ENCODE measurements around the gene NIM1K. TPM values are rescaled to one million over a fixed set of nuclear protein-coding genes. Genes with fewer than 3 reads are reported as not detected.

Gene NIM1K
- total RNA-seq, 5 donors from 2014 or later (not counting 1 experiment from before 2014, with no cell fraction given): 0.41 to 0.89 (median 0.73) TPM; not detected in 1

DNA sequence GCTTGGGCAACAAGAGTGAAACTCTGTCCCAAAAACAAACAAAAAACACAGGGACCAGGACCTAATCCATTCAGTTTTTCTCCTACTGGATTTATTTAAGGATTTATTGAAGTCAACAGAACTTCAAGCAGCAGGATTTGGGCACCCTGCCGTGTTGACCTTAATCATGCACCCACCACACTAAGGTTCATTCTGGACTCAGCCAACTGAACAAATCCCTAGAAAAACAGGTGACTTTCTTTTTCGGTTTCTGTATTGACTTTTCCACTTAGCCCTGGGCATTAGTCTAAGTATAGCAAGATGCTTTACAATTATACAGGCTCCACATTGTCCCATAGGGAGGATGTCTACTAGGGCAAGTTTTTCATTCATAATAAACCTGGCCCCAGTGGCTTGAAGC is 41.3 kb upstream of the NIM1K start:
- CTCF ChIA-PET: no interaction called here
- no peaks in the 10 kb centered on the region for H3K27me3 ChIP-seq (replicated peaks in 1 of 2; ENCODE audit: control insufficient read depth in 2 of 2, extremely low read depth in 1 of 2, insufficient read depth in 2 of 2, low read length in 1 of 2)
- H3K27ac ChIP-seq (ENCODE audit: low read length): no peak overlapping the region
- H3K4me1 ChIP-seq (ENCODE audit: control insufficient read depth in 1 of 2, extremely low read depth in 1 of 2, insufficient read depth in 2 of 2, low read length in 2 of 2): peaks cover 0 to 3% of the 10 kb centered on the region in 2 experiments
- H3K9me3 ChIP-seq: no peaks in the 10 kb centered on the region
- peaks cover 35% of the 10 kb centered on the region for H3K36me3 Mint-ChIP-seq
- no peaks in the 10 kb centered on the region for H3K27me3 Mint-ChIP-seq
- no peak overlapping the region for H3K27ac Mint-ChIP-seq
- H3K36me3 ChIP-seq (ENCODE audit: control insufficient read depth in 2 of 2, extremely low read depth in 1 of 2, insufficient read depth in 1 of 2, low read length in 1 of 2): peaks cover 2 to 45% of the 10 kb centered on the region in 2 donors
- H3K9me3 Mint-ChIP-seq: no peaks in the 10 kb centered on the region
- H3K4me1 Mint-ChIP-seq: peaks cover 14 to 24% (median 19%) of the 10 kb centered on the region in 3 donors
- no CpG with 5 or more reads among the region's 2 CpGs for WGBS (ENCODE audit: insufficient coverage)
- ATAC-seq (replicated peaks in 1 of 4) (no peak), DNase-seq (no peak)
- no peak overlapping the region for H3K4me3 Mint-ChIP-seq
- POLR2A ChIA-PET: no interaction called here
- H3K4me3 ChIP-seq (ENCODE audit: control insufficient read depth in 1 of 2, extremely low read depth in 1 of 2, low read length in 1 of 2): no peak overlapping the region

DNA sequence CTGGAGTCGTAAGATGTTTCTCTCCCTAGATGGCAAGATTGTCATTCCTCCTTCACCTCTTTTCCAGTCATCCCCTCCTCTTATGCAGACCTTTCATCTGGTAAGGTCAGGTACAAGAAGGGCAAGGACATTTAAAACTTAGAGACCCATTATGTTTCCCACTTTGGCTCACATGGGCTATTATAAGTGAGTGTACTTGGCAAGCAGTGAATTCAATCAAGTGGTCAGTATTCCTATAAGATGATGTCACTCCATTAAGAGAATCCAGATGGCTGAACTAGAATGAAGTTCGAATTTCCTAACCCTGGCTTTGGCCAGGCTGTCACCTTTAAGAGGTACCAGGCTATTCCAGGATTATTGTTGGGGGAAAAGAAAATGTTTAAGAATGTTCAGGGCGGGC is 39.1 kb upstream of the NIM1K start:
- Mint-ChIP-seq H3K36me3 (peaks cover 42% of the 10 kb centered on the region), H3K9me3 (no peaks in the 10 kb centered on the region), H3K4me3 (no peak overlapping the region), H3K4me1 (peaks cover 16 to 32% (median 21%) of the 10 kb centered on the region in 3 donors), H3K27ac (no peak overlapping the region), H3K27me3 (no peaks in the 10 kb centered on the region)
- H3K27me3 ChIP-seq (replicated peaks in 1 of 2; ENCODE audit: control insufficient read depth in 2 of 2, extremely low read depth in 1 of 2, insufficient read depth in 2 of 2, low read length in 1 of 2): no peaks in the 10 kb centered on the region
- no peak for ATAC-seq (replicated peaks in 1 of 4)
- H3K36me3 ChIP-seq (ENCODE audit: control insufficient read depth in 2 of 2, extremely low read depth in 1 of 2, insufficient read depth in 1 of 2, low read length in 1 of 2): peaks cover 2 to 41% of the 10 kb centered on the region in 2 donors
- CTCF ChIA-PET: no interaction called here
- H3K9me3 ChIP-seq: no peaks in the 10 kb centered on the region
- no CpG with 5 or more reads among the region's 3 CpGs for WGBS (ENCODE audit: insufficient coverage)
- POLR2A ChIA-PET: no interaction called here
- no peak for DNase-seq
- peaks cover 0 to 3% of the 10 kb centered on the region in 2 experiments for H3K4me1 ChIP-seq (ENCODE audit: control insufficient read depth in 1 of 2, extremely low read depth in 1 of 2, insufficient read depth in 2 of 2, low read length in 2 of 2)
- no peak overlapping the region for H3K4me3 ChIP-seq (ENCODE audit: control insufficient read depth in 1 of 2, extremely low read depth in 1 of 2, low read length in 1 of 2)
- H3K27ac ChIP-seq (ENCODE audit: low read length): no peak overlapping the region

DNA sequence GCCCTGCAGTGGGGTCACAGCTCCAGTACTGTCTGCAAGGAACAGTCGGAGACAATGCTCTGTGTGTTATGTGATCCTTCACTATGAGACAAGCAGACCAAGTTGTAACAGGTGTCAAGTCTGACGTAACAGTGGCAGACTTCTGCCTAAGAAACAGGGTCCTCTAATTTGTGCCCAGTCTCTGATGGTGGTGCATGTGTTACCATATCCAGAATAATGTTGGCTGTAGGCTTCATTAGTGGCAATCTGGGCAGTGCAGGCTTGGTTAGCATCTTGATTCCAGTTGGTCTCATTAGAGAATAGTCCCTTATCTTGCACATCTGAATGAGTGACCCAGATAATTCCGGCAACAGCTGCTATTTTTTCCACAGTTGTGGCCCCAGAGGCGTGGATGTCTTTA is 37.6 kb upstream of the NIM1K start:
- Histone ChIP-seq H3K27me3 (replicated peaks in 1 of 2; ENCODE audit: control insufficient read depth in 2 of 2, extremely low read depth in 1 of 2, insufficient read depth in 2 of 2, low read length in 1 of 2) (no peaks in the 10 kb centered on the region), H3K4me3 (ENCODE audit: control insufficient read depth in 1 of 2, extremely low read depth in 1 of 2, low read length in 1 of 2) (no peak overlapping the region), H3K9me3 (no peaks in the 10 kb centered on the region), H3K27ac (ENCODE audit: low read length) (no peak overlapping the region), H3K36me3 (ENCODE audit: control insufficient read depth in 2 of 2, extremely low read depth in 1 of 2, insufficient read depth in 1 of 2, low read length in 1 of 2) (peaks cover 2 to 36% of the 10 kb centered on the region in 2 donors), H3K4me1 (ENCODE audit: control insufficient read depth in 1 of 2, extremely low read depth in 1 of 2, insufficient read depth in 2 of 2, low read length in 2 of 2) (peaks cover 0 to 3% of the 10 kb centered on the region in 2 experiments)
- ATAC-seq (replicated peaks in 1 of 4): no peak
- 93% methylated on average over 3 of the region's 4 CpGs for WGBS (ENCODE audit: insufficient coverage)
- no peaks in the 10 kb centered on the region for H3K9me3 Mint-ChIP-seq
- ChIA-PET CTCF (no interaction called here), POLR2A (interaction anchor here in 1 of 2 donors (1.1 kb wide), 1 partner anchor 10 kb away, joined by 7 read pairs; no protein-coding TSS in a partner anchor)
- peaks cover 11 to 32% (median 18%) of the 10 kb centered on the region in 3 donors for H3K4me1 Mint-ChIP-seq
- peaks cover 39% of the 10 kb centered on the region for H3K36me3 Mint-ChIP-seq
- H3K4me3 Mint-ChIP-seq: no peak overlapping the region
- H3K27ac Mint-ChIP-seq: peak overlapping the region in 1 of 2 donors; percentile 34
- no peaks in the 10 kb centered on the region for H3K27me3 Mint-ChIP-seq
- DNase-seq: no peak

DNA sequence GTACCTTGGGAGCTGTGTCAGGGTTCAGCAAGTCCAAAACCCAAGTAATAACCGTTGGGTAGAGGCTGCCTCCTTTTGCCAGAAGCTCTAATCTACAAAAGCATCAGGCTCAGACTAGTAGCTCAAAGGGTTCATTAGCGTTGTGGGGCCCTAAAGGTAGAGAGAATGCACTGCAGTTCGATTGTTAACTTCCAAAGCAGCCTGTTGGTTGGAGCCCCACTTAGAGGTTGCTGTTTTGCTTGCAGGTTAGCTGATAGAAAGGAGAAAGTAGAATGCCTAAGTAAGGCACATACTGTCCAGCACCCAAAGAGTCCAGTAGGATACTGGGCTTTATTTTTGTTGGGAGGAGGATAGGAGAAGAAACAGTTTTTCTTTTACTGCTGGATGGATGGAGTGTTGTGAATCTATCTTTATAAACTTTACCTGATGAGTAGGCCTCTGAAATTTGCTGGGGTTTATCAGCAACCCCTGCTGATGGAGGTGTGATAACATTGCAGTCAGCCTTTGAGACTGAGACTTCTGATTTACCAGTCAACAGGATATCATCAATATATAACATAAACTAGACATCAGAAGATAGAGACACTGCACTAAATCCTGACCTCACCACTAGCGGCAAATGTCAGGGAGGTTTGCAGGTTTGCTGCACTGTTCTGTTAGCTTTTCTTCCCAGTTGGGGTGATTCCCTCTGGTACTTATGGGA is 36.5 kb upstream of the NIM1K start:
- CTCF ChIA-PET: interaction anchor here in 1 of 2 donors (0.7 kb wide), 1 partner anchor 12 kb away, joined by 7 read pairs; no protein-coding TSS in a partner anchor

DNA sequence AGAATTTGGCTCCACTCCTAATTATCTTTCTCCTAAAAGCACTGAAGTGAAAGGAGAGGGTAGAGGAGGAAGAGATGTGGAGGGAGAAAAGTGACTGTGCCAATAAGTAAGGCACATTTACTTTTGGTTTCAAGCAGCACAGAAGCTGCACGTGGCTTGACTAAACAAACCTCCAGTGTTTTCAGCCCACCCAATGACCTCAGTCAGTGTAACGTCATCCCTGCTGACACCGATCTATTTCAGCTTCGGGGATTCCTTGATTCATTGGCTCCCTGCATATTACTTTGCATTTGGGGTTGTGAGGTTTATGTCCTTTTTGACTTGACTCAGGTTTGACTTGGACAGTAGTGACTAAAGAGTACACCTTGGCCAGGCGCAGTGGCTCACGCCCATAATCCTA is 35.6 kb upstream of the NIM1K start:
- ChIA-PET POLR2A (interaction anchor here in 1 of 2 donors (0.6 kb wide), 1 partner anchor 99 kb away, joined by 3 read pairs; no protein-coding TSS in a partner anchor), CTCF (interaction anchor here in 1 of 2 donors (0.6 kb wide), 1 partner anchor 69 kb away, joined by 7 read pairs; no protein-coding TSS in a partner anchor)

More for the DNA sequence above, 36.5 kb upstream of the NIM1K start:
- no peaks in the 10 kb centered on the region for H3K27me3 Mint-ChIP-seq
- H3K27ac Mint-ChIP-seq: no peak overlapping the region
- Histone ChIP-seq H3K36me3 (ENCODE audit: control insufficient read depth in 2 of 2, extremely low read depth in 1 of 2, insufficient read depth in 1 of 2, low read length in 1 of 2) (peaks cover 2 to 27% of the 10 kb centered on the region in 2 donors), H3K4me3 (ENCODE audit: control insufficient read depth in 1 of 2, extremely low read depth in 1 of 2, low read length in 1 of 2) (no peak overlapping the region), H3K9me3 (no peaks in the 10 kb centered on the region), H3K27ac (ENCODE audit: low read length) (no peak overlapping the region), H3K27me3 (replicated peaks in 1 of 2; ENCODE audit: control insufficient read depth in 2 of 2, extremely low read depth in 1 of 2, insufficient read depth in 2 of 2, low read length in 1 of 2) (no peaks in the 10 kb centered on the region), H3K4me1 (ENCODE audit: control insufficient read depth in 1 of 2, extremely low read depth in 1 of 2, insufficient read depth in 2 of 2, low read length in 2 of 2) (peaks cover 0 to 3% of the 10 kb centered on the region in 2 experiments)
- WGBS (ENCODE audit: insufficient coverage): 88% methylated on average over 3 of the region's 4 CpGs
- H3K9me3 Mint-ChIP-seq: no peaks in the 10 kb centered on the region
- no peak overlapping the region for H3K4me3 Mint-ChIP-seq
- peaks cover 36% of the 10 kb centered on the region for H3K36me3 Mint-ChIP-seq
- POLR2A ChIA-PET: interaction anchor here in 1 of 2 donors (1.1 kb wide), 1 partner anchor 11 kb away, joined by 7 read pairs; no protein-coding TSS in a partner anchor
- DNase-seq (no peak), ATAC-seq (replicated peaks in 1 of 4) (no peak)
- peaks cover 18 to 34% (median 22%) of the 10 kb centered on the region in 3 donors for H3K4me1 Mint-ChIP-seq

DNA sequence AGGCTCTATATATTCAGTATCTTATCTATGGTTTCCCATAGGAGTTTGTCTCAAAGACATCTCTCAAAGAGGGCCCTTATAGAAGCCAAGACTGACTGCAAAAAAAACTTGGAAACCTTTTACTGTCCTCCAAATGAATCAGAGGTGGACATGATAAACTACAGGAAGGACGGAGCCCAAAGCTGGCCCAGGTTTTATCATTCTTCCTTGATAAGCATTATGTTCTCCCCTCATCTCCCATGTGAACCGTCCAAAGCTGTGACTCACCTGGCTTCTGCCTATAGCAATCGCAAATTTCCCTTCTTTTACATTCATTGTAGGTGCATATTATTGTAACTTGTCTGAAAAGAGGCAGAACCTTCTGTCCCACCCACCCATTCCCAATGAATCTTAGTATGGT is 35.0 kb upstream of the NIM1K start:
- Mint-ChIP-seq H3K4me1 (peaks cover 29 to 46% (median 33%) of the 10 kb centered on the region in 3 donors), H3K4me3 (no peak overlapping the region), H3K27me3 (no peaks in the 10 kb centered on the region), H3K9me3 (no peaks in the 10 kb centered on the region), H3K36me3 (peaks cover 41% of the 10 kb centered on the region), H3K27ac (no peak overlapping the region)
- ChIA-PET CTCF (no interaction called here), POLR2A (interaction anchor here in 1 of 2 donors (0.6 kb wide), 1 partner anchor 99 kb away, joined by 3 read pairs; no protein-coding TSS in a partner anchor)
- no peaks in the 10 kb centered on the region for H3K27me3 ChIP-seq (replicated peaks in 1 of 2; ENCODE audit: control insufficient read depth in 2 of 2, extremely low read depth in 1 of 2, insufficient read depth in 2 of 2, low read length in 1 of 2)
- DNase-seq: no peak
- H3K4me1 ChIP-seq (ENCODE audit: control insufficient read depth in 1 of 2, extremely low read depth in 1 of 2, insufficient read depth in 2 of 2, low read length in 2 of 2): peaks cover 3% of the 10 kb centered on the region in 2 experiments
- H3K9me3 ChIP-seq: no peaks in the 10 kb centered on the region
- H3K4me3 ChIP-seq (ENCODE audit: control insufficient read depth in 1 of 2, extremely low read depth in 1 of 2, low read length in 1 of 2): no peak overlapping the region
- ATAC-seq (replicated peaks in 1 of 4): no peak
- 100% methylated on average over 1 of the region's 3 CpGs for WGBS (ENCODE audit: insufficient coverage)
- H3K27ac ChIP-seq (ENCODE audit: low read length): no peak overlapping the region
- peaks cover 2 to 22% of the 10 kb centered on the region in 2 donors for H3K36me3 ChIP-seq (ENCODE audit: control insufficient read depth in 2 of 2, extremely low read depth in 1 of 2, insufficient read depth in 1 of 2, low read length in 1 of 2)

More for the DNA sequence above, 35.6 kb upstream of the NIM1K start:
- no peak overlapping the region for H3K4me3 ChIP-seq (ENCODE audit: control insufficient read depth in 1 of 2, extremely low read depth in 1 of 2, low read length in 1 of 2)
- ATAC-seq (replicated peaks in 1 of 4): no peak
- no peak for DNase-seq
- H3K9me3 ChIP-seq: no peaks in the 10 kb centered on the region
- peaks cover 2 to 3% of the 10 kb centered on the region in 2 experiments for H3K4me1 ChIP-seq (ENCODE audit: control insufficient read depth in 1 of 2, extremely low read depth in 1 of 2, insufficient read depth in 2 of 2, low read length in 2 of 2)
- no peak overlapping the region for H3K4me3 Mint-ChIP-seq
- WGBS (ENCODE audit: insufficient coverage): no CpG with 5 or more reads among the region's 6 CpGs
- peaks cover 38% of the 10 kb centered on the region for H3K36me3 Mint-ChIP-seq
- no peak overlapping the region for H3K27ac Mint-ChIP-seq
- H3K9me3 Mint-ChIP-seq: no peaks in the 10 kb centered on the region
- peaks cover 2 to 25% of the 10 kb centered on the region in 2 donors for H3K36me3 ChIP-seq (ENCODE audit: control insufficient read depth in 2 of 2, extremely low read depth in 1 of 2, insufficient read depth in 1 of 2, low read length in 1 of 2)
- no peaks in the 10 kb centered on the region for H3K27me3 Mint-ChIP-seq
- peaks cover 26 to 42% (median 30%) of the 10 kb centered on the region in 3 donors for H3K4me1 Mint-ChIP-seq
- no peaks in the 10 kb centered on the region for H3K27me3 ChIP-seq (replicated peaks in 1 of 2; ENCODE audit: control insufficient read depth in 2 of 2, extremely low read depth in 1 of 2, insufficient read depth in 2 of 2, low read length in 1 of 2)
- H3K27ac ChIP-seq (ENCODE audit: low read length): no peak overlapping the region

All from T-cell (primary cell).